Measurements from ENCODE around the gene ARHGEF10L.

Gene ARHGEF10L

DNA sequence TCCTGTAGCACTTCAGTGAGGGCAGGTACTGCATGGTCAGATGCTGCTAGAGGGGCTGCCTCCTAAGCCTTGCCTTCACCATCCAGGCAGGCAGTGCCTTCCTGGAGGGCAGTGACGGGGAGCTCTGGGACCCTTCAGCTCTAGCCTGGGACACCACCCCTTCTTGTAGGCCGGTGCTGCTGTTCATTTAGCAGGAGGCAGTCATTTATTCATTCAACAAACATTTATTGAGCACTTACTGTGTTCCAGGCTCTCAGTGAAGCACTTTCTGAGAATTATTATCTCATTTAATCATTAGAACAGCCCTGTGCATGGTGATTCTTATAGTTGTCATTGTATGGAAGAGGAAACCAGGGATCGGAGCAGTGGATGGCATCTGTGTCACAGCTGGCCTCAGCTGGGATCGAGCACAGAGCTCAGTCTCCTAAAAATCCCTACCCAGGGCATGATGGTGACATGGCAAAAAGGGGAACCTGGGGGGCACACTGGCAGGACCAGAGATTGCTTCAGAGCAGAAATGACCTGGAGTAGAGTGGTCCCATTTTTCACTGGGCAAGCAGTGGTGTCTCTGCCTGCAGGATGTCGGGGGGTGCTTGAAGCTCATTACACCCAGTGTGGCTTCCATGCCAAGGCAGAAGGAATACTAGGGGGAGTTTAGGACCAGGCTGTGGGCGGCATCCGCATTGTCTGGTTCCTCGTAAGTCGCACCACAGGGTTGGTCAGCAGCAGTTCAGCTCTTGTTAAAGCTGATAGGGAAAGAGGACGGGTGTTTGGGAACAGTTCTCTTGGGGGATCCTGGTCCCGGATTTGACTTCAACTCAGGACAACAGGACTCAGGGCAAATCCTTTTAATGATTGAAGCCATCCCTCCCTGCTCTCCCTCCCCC, 28.8 kb downstream of the ARHGEF10L start:
- Histone ChIP-seq H3K4me3 (ENCODE audit: low read depth, low read length) (no peak overlapping the region), H3K4me1 (ENCODE audit: control insufficient read depth, insufficient read depth, low read length) (no peaks in the 10 kb centered on the region; the same call in 1 of the 2 replicates), H3K27ac (ENCODE audit: extremely low read depth, low read depth, low read length) (no peak overlapping the region), H3K9me3 (ENCODE audit: control insufficient read depth, insufficient read depth, low read depth, low read length) (no peaks in the 10 kb centered on the region), H3K36me3 (ENCODE audit: control insufficient read depth in 2 of 2, insufficient read depth in 1 of 2, low read length in 2 of 2) (no peaks in the 10 kb centered on the region)
- ChIA-PET POLR2A (no interaction called here), CTCF (interaction anchor here (2.1 kb wide), 1 partner anchor 39 kb away, joined by 13 read pairs; no protein-coding TSS in a partner anchor)
- TF ChIP-seq, protein P1, sequence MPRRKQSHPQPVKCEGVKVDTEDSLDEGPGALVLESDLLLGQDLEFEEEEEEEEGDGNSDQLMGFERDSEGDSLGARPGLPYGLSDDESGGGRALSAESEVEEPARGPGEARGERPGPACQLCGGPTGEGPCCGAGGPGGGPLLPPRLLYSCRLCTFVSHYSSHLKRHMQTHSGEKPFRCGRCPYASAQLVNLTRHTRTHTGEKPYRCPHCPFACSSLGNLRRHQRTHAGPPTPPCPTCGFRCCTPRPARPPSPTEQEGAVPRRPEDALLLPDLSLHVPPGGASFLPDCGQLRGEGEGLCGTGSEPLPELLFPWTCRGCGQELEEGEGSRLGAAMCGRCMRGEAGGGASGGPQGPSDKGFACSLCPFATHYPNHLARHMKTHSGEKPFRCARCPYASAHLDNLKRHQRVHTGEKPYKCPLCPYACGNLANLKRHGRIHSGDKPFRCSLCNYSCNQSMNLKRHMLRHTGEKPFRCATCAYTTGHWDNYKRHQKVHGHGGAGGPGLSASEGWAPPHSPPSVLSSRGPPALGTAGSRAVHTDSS (tag by site-specific recombination; IDR thresholded peaks at IDR 0.05) = no peak
- TF ChIP-seq ZNF664 (tag by site-specific recombination; IDR thresholded peaks at IDR 0.05) = peak; percentile 96
- TF ChIP-seq, protein P2, sequence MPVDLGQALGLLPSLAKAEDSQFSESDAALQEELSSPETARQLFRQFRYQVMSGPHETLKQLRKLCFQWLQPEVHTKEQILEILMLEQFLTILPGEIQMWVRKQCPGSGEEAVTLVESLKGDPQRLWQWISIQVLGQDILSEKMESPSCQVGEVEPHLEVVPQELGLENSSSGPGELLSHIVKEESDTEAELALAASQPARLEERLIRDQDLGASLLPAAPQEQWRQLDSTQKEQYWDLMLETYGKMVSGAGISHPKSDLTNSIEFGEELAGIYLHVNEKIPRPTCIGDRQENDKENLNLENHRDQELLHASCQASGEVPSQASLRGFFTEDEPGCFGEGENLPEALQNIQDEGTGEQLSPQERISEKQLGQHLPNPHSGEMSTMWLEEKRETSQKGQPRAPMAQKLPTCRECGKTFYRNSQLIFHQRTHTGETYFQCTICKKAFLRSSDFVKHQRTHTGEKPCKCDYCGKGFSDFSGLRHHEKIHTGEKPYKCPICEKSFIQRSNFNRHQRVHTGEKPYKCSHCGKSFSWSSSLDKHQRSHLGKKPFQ (tag by site-specific recombination; IDR thresholded peaks at IDR 0.05) = no peak
- no peak for TF ChIP-seq ZNF473 (tag by site-specific recombination; IDR thresholded peaks at IDR 0.05)

DNA sequence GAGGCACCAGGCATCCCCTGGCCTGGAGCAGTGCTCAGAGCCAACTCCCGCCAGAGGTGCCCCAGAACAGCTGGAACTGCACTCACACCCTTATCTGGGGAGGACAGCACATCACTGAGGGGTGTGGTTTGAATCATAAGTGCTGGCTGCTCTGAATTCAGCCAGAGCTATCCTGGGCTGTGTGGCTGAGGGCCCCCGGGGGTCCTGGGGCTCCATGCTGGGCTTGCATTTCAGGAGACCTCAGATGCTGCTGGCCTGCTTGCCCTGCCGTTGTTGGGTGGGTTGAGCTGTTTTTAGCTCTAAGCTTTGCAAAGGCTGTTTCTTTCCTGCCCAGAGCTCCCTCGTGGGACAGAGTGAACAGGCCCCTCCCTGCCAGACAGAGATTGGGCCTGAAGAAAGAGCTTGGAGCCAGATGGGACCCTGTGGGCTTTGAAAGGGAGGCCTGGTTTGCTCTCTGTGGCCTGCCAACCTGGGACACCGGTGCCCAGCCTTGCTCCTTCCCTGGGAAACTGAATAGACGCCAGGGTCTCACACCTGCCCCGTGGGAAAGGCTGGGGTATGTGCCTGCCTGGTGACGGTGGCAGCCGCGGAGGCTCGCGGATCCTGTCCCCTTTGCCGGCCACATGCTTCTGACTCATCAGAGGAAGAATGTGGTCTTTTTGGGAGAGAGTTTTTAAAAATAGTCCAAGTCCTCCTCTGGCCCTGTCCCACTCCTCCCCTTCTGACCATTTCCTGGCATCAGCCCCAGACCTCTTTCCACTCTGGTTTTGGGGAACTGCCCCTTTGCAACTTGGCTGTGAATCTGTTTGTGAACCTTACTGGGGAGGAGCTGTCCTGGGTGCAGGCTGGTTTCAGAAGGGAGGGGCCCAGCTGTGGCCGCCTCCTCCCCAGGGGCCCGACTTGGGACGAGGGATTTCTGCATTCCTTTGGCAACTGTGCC, 30.0 kb downstream of the ARHGEF10L start:
- Histone ChIP-seq H3K4me1 (ENCODE audit: control insufficient read depth, insufficient read depth, low read length) (no peaks in the 10 kb centered on the region; the same call in 1 of the 2 replicates), H3K9me3 (ENCODE audit: control insufficient read depth, insufficient read depth, low read depth, low read length) (no peaks in the 10 kb centered on the region), H3K27ac (ENCODE audit: extremely low read depth, low read depth, low read length) (no peak overlapping the region), H3K4me3 (ENCODE audit: low read depth, low read length) (no peak overlapping the region), H3K36me3 (ENCODE audit: control insufficient read depth in 2 of 2, insufficient read depth in 1 of 2, low read length in 2 of 2) (no peaks in the 10 kb centered on the region)
- ChIA-PET CTCF (interaction anchor here (0.6 to 2.1 kb wide), 5 partner anchors 16 to 75 kb away, joined by 3 to 13 read pairs (median 4); no protein-coding TSS in a partner anchor), POLR2A (interaction anchor here (0.6 to 1.5 kb wide), 3 partner anchors 16 to 53 kb away, joined by 3 read pairs; no protein-coding TSS in a partner anchor)
- TF ChIP-seq ZIC2 (tag by site-specific recombination; IDR thresholded peaks at IDR 0.05) = peak; percentile 85
- TF ChIP-seq ZNF366 (tag by site-specific recombination; conservative IDR thresholded peaks at IDR 0.05) = peak; percentile 55; the same call in 1 of the 2 replicates
- TF ChIP-seq WT1 (tag by site-specific recombination; IDR thresholded peaks at IDR 0.05) = 0 out of 2 replicates have a peak, but pooled peaks have one; percentile 16
- no peak for TF ChIP-seq ZNF514 (tag by site-specific recombination; IDR thresholded peaks at IDR 0.05)
- peak; percentile 74 for TF ChIP-seq KLF1 (tag by site-specific recombination; IDR thresholded peaks at IDR 0.05)
- TF ChIP-seq ZNF768 (tag by site-specific recombination; IDR thresholded peaks at IDR 0.05) = no peak
- TF ChIP-seq ZNF776 (tag by site-specific recombination; IDR thresholded peaks at IDR 0.05; ENCODE audit: borderline replicate concordance) = no peak
- no peak for TF ChIP-seq ZNF211 (tag by site-specific recombination; IDR thresholded peaks at IDR 0.05; ENCODE audit: low read depth)
- TF ChIP-seq ZNF404 (tag by site-specific recombination; IDR thresholded peaks at IDR 0.05) = no peak
- TF ChIP-seq GLI4 (tag by site-specific recombination; IDR thresholded peaks at IDR 0.05) = no peak

DNA sequence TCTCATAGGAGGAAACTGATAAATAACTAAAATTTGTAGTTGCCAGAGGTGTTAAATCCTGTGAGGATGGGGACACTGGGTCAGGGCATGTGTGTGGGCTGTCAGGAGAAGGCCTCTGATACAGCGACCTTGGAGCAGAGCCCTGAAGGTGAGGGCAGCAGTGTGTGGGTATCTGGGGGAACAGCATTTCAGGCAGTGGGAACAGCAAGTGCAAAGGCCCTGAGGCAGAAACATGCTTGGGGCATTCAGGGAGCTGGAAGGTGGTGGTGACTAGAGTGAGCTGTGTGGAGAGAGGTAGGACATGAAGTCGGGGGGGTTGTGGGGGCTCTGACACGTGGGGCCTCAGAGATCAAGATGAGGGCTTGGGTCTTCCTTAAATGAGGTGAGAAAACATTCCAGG, 30.7 kb downstream of the ARHGEF10L start:
- H3K4me1 ChIP-seq (ENCODE audit: control insufficient read depth, insufficient read depth, low read length) = no peaks in the 10 kb centered on the region; the same call in 1 of the 2 replicates
- no peak overlapping the region for H3K27ac ChIP-seq (ENCODE audit: extremely low read depth, low read depth, low read length)
- POLR2A ChIA-PET = interaction anchor here (0.6 to 1.5 kb wide), 3 partner anchors 16 to 53 kb away, joined by 3 read pairs; no protein-coding TSS in a partner anchor
- no peaks in the 10 kb centered on the region for H3K36me3 ChIP-seq (ENCODE audit: control insufficient read depth in 2 of 2, insufficient read depth in 1 of 2, low read length in 2 of 2)
- TF ChIP-seq ZNF837 (tag by site-specific recombination; IDR thresholded peaks at IDR 0.05) = no peak
- TF ChIP-seq ZNF223 (tag by site-specific recombination; IDR thresholded peaks at IDR 0.05) = no peak
- TF ChIP-seq, protein P3, sequence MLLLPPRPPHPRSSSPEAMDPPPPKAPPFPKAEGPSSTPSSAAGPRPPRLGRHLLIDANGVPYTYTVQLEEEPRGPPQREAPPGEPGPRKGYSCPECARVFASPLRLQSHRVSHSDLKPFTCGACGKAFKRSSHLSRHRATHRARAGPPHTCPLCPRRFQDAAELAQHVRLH (tag by site-specific recombination; IDR thresholded peaks at IDR 0.05) = 0 out of 2 replicates have a peak, but pooled peaks have one; percentile 28
- peak; percentile 99 for TF ChIP-seq ZNF623 (tag by site-specific recombination; IDR thresholded peaks at IDR 0.05)
- no peak overlapping the region for H3K4me3 ChIP-seq (ENCODE audit: low read depth, low read length)
- CTCF ChIA-PET = interaction anchor here (0.6 to 1.0 kb wide), 4 partner anchors 18 to 68 kb away, joined by 3 to 4 read pairs (median 4); no protein-coding TSS in a partner anchor
- H3K9me3 ChIP-seq (ENCODE audit: control insufficient read depth, insufficient read depth, low read depth, low read length) = no peaks in the 10 kb centered on the region
